WTC11 (cell line): ENCODE measurements around the gene SLC13A3. TPM values are rescaled to one million over a fixed set of nuclear protein-coding genes. Genes with fewer than 3 reads are reported as not detected.

ENCODE experiments used
- ATAC-seq: fragments of 200-7000 bp; cut with Tn5 transposase; 2 replicates; pipeline ENCODE4 v1.10.0; 2021; ENCODE audit warnings: mild to moderate bottlenecking, moderate library complexity
- CTCF ChIA-PET: fragments of 300-600 bp; sonication (Branson Sonifier 250); formaldehyde crosslinking; loops from one replicate; lab custom pipeline; 2021; ENCODE audit warnings: antibody characterized with exemption; lab: Charles Lee
- POLR2A ChIA-PET: fragments of 350-600 bp; sonication (Branson Sonifier 250); formaldehyde crosslinking; loops from one replicate; lab custom pipeline; 2021; ENCODE audit warnings: antibody characterized with exemption; lab: Charles Lee
- DNase-seq: peaks from one replicate; pipeline ENCODE4 v3.0.0; 2021; ENCODE audit warnings: low spot score
- H3K27ac Mint-ChIP-seq: 2 replicates; pipeline ENCODE4 v1.8.0; 2021; ENCODE audit warnings: mixed read lengths
- H3K27me3 Mint-ChIP-seq: 2 replicates; pipeline ENCODE4 v1.8.0; 2021; ENCODE audit warnings: low read depth, mild to moderate bottlenecking, moderate library complexity, mixed read lengths
- H3K36me3 Mint-ChIP-seq: 2 replicates; pipeline ENCODE4 v1.8.0; 2021; ENCODE audit warnings: mixed read lengths
- H3K4me1 Mint-ChIP-seq: 2 replicates; pipeline ENCODE4 v1.8.0; 2022; ENCODE audit warnings: mixed read lengths
- H3K4me3 Mint-ChIP-seq: 2 replicates; pipeline ENCODE4 v1.8.0; 2021; ENCODE audit warnings: mild to moderate bottlenecking, moderate library complexity, mixed read lengths
- H3K9me3 Mint-ChIP-seq: 2 replicates; pipeline ENCODE4 v1.8.0; 2021; ENCODE audit warnings: mixed read lengths
- FOXP4 ChIP-seq: sonication (generic); formaldehyde crosslinking; IDR thresholded peaks from 2 replicates; pipeline ENCODE4 v1.8.0; 2022; ENCODE audit warnings: mild to moderate bottlenecking, missing genetic modification reagents
- IRF1 ChIP-seq: sonication (generic); formaldehyde crosslinking; IDR thresholded peaks from 2 replicates; pipeline ENCODE4 v1.8.0; 2023; ENCODE audit warnings: missing genetic modification reagents
- KAT7 ChIP-seq: sonication (generic); formaldehyde crosslinking; IDR thresholded peaks from 2 replicates; pipeline ENCODE4 v1.8.1; 2023; ENCODE audit warnings: missing genetic modification reagents, mild to moderate bottlenecking, borderline replicate concordance
- PRRX2 ChIP-seq: fragments of 250-450 bp; sonication (Bioruptor Pico); IDR thresholded peaks from 2 replicates; pipeline ENCODE4 v1.8.0; 2021; ENCODE audit warnings: mild to moderate bottlenecking
- SMAD3 ChIP-seq: sonication (generic); formaldehyde crosslinking; IDR thresholded peaks from 2 replicates; pipeline ENCODE4 v1.8.0; 2022; ENCODE audit warnings: missing genetic modification reagents, mild to moderate bottlenecking, borderline replicate concordance
- SP1 ChIP-seq: sonication (generic); formaldehyde crosslinking; conservative IDR thresholded peaks from 2 replicates; pipeline ENCODE4 v1.8.1; 2022; ENCODE audit warnings: missing genetic modification reagents
- ZNF281 ChIP-seq: sonication (generic); formaldehyde crosslinking; IDR thresholded peaks from 2 replicates; pipeline ENCODE4 v1.8.0; 2023; ENCODE audit warnings: mild to moderate bottlenecking, missing genetic modification reagents
- ZNF416 ChIP-seq: fragments of 250-450 bp; sonication (Bioruptor Pico); IDR thresholded peaks from 2 replicates; pipeline ENCODE4 v1.9.0; 2021; ENCODE audit warnings: mild to moderate bottlenecking, inconsistent platforms
- ZNF425 ChIP-seq: fragments of 250-450 bp; sonication (Bioruptor Pico); conservative IDR thresholded peaks from 2 replicates; pipeline ENCODE4 v1.9.0; 2021; ENCODE audit warnings: mild to moderate bottlenecking
- ZNF532 ChIP-seq: fragments of 250-450 bp; sonication (Bioruptor Pico); IDR thresholded peaks from 2 replicates; pipeline ENCODE4 v1.9.0; 2021; ENCODE audit warnings: mild to moderate bottlenecking, borderline replicate concordance
- total RNA-seq: library from RNA; stranded (reverse); gene quantifications from 3 replicates; pipeline ENCODE4 v1.2.3, GENCODE V29; 2021
- TF ChIP-seq, protein P1 (sequence below): fragments of 250-450 bp; sonication (Bioruptor Pico); IDR thresholded peaks from 2 replicates; pipeline ENCODE4 v1.9.0; 2021; ENCODE audit warnings: mild to moderate bottlenecking
- TF ChIP-seq, protein P2 (sequence below): sonication (generic); formaldehyde crosslinking; IDR thresholded peaks from 2 replicates; pipeline ENCODE4 v1.8.1; 2022; ENCODE audit warnings: mild to moderate bottlenecking, moderate library complexity, missing genetic modification reagents

The SLC13A3 gene
- total RNA-seq, 1 experiment from 2014 or later, result 10.6 TPM

- CTCF ChIA-PET, result interaction anchor here (1.0 to 1.2 kb wide), 2 partner anchors 11 to 42 kb away, joined by 3 read pairs; no protein-coding TSS in a partner anchor
- POLR2A ChIA-PET, result no interaction called here
Observed at GRCh38 chr20:46605181-46605580, 46.1 kb downstream of the SLC13A3 start.

DNA sequence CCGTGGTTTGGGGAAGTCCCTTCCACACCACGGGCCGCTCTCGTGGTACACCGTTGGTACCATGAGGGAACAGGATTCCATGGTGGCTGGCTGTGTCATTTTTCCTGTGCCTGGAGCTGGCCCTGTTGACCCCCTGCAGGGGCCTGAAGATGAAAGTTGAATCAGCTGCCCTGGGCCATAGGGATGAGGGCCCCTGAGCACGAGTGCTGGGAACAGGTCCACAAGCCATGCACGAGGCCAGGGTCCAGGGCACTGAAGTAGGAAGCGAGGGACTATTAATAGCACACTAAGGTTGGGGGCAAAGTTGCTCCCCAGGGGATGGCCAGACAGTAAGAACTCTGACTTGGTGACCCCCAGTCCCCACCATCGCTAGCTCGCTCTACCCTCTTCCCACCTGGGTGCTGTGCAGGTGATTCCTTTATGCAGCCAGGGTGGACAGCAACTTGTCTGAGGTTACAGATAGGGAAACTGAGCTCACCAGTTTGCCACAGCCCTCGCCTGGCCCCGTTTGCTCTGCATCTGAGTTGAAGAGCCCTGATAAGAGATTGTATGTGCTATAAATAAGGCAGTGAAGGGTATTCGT lies 46.6 kb downstream of the SLC13A3 start:
- Mint-ChIP-seq H3K4me3 (no peak overlapping the region), H3K9me3 (peaks cover 5% of the 10 kb centered on the region)
- TF ChIP-seq, protein P1, sequence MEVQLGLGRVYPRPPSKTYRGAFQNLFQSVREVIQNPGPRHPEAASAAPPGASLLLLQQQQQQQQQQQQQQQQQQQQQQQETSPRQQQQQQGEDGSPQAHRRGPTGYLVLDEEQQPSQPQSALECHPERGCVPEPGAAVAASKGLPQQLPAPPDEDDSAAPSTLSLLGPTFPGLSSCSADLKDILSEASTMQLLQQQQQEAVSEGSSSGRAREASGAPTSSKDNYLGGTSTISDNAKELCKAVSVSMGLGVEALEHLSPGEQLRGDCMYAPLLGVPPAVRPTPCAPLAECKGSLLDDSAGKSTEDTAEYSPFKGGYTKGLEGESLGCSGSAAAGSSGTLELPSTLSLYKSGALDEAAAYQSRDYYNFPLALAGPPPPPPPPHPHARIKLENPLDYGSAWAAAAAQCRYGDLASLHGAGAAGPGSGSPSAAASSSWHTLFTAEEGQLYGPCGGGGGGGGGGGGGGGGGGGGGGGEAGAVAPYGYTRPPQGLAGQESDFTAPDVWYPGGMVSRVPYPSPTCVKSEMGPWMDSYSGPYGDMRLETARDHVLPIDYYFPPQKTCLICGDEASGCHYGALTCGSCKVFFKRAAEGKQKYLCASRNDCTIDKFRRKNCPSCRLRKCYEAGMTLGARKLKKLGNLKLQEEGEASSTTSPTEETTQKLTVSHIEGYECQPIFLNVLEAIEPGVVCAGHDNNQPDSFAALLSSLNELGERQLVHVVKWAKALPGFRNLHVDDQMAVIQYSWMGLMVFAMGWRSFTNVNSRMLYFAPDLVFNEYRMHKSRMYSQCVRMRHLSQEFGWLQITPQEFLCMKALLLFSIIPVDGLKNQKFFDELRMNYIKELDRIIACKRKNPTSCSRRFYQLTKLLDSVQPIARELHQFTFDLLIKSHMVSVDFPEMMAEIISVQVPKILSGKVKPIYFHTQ, result no peak
- TF ChIP-seq, all 79 proteins: peak for 0
- DNase-seq, result no peak
- ChIA-PET POLR2A (no interaction called here), CTCF (interaction anchor here (0.8 to 1.2 kb wide), 3 partner anchors 10 to 42 kb away, joined by 3 read pairs; no protein-coding TSS in a partner anchor)
- Mint-ChIP-seq H3K27me3 (peaks cover 7% of the 10 kb centered on the region; the same call in 1 of the 2 replicates), H3K4me1 (no peaks in the 10 kb centered on the region), H3K27ac (no peak overlapping the region), H3K36me3 (no peaks in the 10 kb centered on the region; the same call in 1 of the 2 replicates)
- ATAC-seq, result no peak

More at GRCh38 chr20:46605181-46605580, 46.1 kb downstream of the SLC13A3 start:
- Mint-ChIP-seq H3K27me3 (peaks cover 7% of the 10 kb centered on the region; the same call in 1 of the 2 replicates), H3K9me3 (peaks cover 5% of the 10 kb centered on the region), H3K4me3 (no peak overlapping the region), H3K27ac (no peak overlapping the region), H3K4me1 (no peaks in the 10 kb centered on the region), H3K36me3 (no peaks in the 10 kb centered on the region; the same call in 1 of the 2 replicates)
- ATAC-seq (no peak), DNase-seq (no peak)
- TF ChIP-seq SMAD3 (CRISPR knock-in tag) (no peak), FOXP4 (CRISPR knock-in tag) (no peak), ZNF416 (CRISPR knock-in tag) (no peak), IRF1 (no peak), ZNF532 (CRISPR knock-in tag) (no peak), KAT7 (CRISPR knock-in tag) (no peak), PRRX2 (CRISPR knock-in tag) (no peak)
- TF ChIP-seq, protein P2, sequence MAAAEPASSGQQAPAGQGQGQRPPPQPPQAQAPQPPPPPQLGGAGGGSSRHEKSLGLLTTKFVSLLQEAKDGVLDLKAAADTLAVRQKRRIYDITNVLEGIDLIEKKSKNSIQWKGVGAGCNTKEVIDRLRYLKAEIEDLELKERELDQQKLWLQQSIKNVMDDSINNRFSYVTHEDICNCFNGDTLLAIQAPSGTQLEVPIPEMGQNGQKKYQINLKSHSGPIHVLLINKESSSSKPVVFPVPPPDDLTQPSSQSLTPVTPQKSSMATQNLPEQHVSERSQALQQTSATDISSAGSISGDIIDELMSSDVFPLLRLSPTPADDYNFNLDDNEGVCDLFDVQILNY, result no peak

DNA sequence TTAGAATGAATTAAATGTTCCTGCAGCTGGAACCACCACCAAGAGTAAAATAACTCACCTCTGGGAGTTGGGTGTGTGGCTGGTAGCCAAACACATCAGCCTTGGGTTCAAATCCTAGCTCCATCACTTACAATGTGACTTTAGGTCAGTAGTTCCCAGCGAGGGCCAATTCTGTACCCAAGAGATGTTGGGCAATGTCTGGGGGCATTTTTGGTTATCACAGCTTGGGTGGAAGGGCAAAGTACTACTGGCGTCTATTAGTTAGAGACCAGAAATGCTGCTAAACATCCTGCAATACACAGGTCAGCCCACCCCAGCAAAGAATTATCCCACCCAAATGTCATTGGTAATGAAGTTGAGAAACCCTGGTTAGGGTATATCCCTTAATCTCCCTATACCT lies 48.8 kb downstream of the SLC13A3 start:
- Mint-ChIP-seq H3K36me3 (no peaks in the 10 kb centered on the region; the same call in 1 of the 2 replicates), H3K27ac (no peak overlapping the region)
- no peak for TF ChIP-seq ZNF281 (CRISPR knock-in tag)
- TF ChIP-seq SP1 (CRISPR knock-in tag), result no peak
- TF ChIP-seq IRF1, result no peak
- no peak for TF ChIP-seq ZNF425 (CRISPR knock-in tag)

More for the DNA sequence above, 48.8 kb downstream of the SLC13A3 start:
- Mint-ChIP-seq H3K9me3 (peaks cover 5% of the 10 kb centered on the region), H3K4me1 (no peaks in the 10 kb centered on the region), H3K27me3 (peaks cover 7% of the 10 kb centered on the region; the same call in 1 of the 2 replicates), H3K4me3 (no peak overlapping the region)
- ChIA-PET CTCF (no interaction called here), POLR2A (no interaction called here)
- ATAC-seq, result no peak
- DNase-seq, result no peak
